ENCODE measurements around the gene MYH16. TPM values are rescaled to one million over a fixed set of nuclear protein-coding genes. Genes with fewer than 3 reads are reported as not detected.
"Not testable (repeated sequence)": the region's sequence is repeated elsewhere in the genome, so short reads cannot be mapped to it uniquely, and the experiment has no call there.

The MYH16 gene
- total RNA-seq, 5 donors from 2014 or later (not counting 1 experiment from before 2014, with no cell fraction given): not detected

GRCh38 chr7:99290148-99290547, 17.5 kb downstream of the MYH16 start:
- H3K9me3 ChIP-seq; H3K4me3 ChIP-seq (ENCODE audit: control insufficient read depth in 1 of 2, extremely low read depth in 1 of 2, low read length in 1 of 2); H3K36me3 Mint-ChIP-seq; H3K9me3 Mint-ChIP-seq; H3K4me1 Mint-ChIP-seq; H3K36me3 ChIP-seq (ENCODE audit: control insufficient read depth in 2 of 2, extremely low read depth in 1 of 2, insufficient read depth in 1 of 2, low read length in 1 of 2); H3K27me3 ChIP-seq (replicated peaks in 1 of 2; ENCODE audit: control insufficient read depth in 2 of 2, extremely low read depth in 1 of 2, insufficient read depth in 2 of 2, low read length in 1 of 2); H3K4me3 Mint-ChIP-seq; H3K27ac ChIP-seq (ENCODE audit: low read length); ATAC-seq (replicated peaks in 1 of 4); H3K27me3 Mint-ChIP-seq; DNase-seq; POLR2A ChIA-PET; H3K4me1 ChIP-seq (ENCODE audit: control insufficient read depth in 1 of 2, extremely low read depth in 1 of 2, insufficient read depth in 2 of 2, low read length in 2 of 2); H3K27ac Mint-ChIP-seq: not testable (repeated sequence)
- WGBS (ENCODE audit: insufficient coverage): no CpG with 5 or more reads among the region's 3 CpGs
- CTCF ChIA-PET: interaction anchor here in 1 of 2 donors (0.6 kb wide), 1 partner anchor 268 kb away, joined by 3 read pairs; no protein-coding TSS in a partner anchor

- Mint-ChIP-seq H3K36me3 (no peaks in the 10 kb centered on the region), H3K27me3 (peaks cover 0 to 2% of the 10 kb centered on the region in 2 donors), H3K27ac (no peak overlapping the region), H3K9me3 (no peaks in the 10 kb centered on the region), H3K4me1 (no peaks in the 10 kb centered on the region), H3K4me3 (no peak overlapping the region)
- H3K9me3 ChIP-seq: no peaks in the 10 kb centered on the region
- DNase-seq: no peak
- no peak for ATAC-seq (replicated peaks in 1 of 4)
- no peak overlapping the region for H3K4me3 ChIP-seq (ENCODE audit: control insufficient read depth in 1 of 2, extremely low read depth in 1 of 2, low read length in 1 of 2)
- H3K27ac ChIP-seq (ENCODE audit: low read length): no peak overlapping the region
- H3K4me1 ChIP-seq (ENCODE audit: control insufficient read depth in 1 of 2, extremely low read depth in 1 of 2, insufficient read depth in 2 of 2, low read length in 2 of 2): no peaks in the 10 kb centered on the region
- WGBS (ENCODE audit: insufficient coverage): 91% methylated on average over 3 of the region's 10 CpGs
- H3K27me3 ChIP-seq (replicated peaks in 1 of 2; ENCODE audit: control insufficient read depth in 2 of 2, extremely low read depth in 1 of 2, insufficient read depth in 2 of 2, low read length in 1 of 2): peaks cover 0 to 2% of the 10 kb centered on the region in 2 experiments
- CTCF ChIA-PET: no interaction called here
- POLR2A ChIA-PET: no interaction called here
- H3K36me3 ChIP-seq (ENCODE audit: control insufficient read depth in 2 of 2, extremely low read depth in 1 of 2, insufficient read depth in 1 of 2, low read length in 1 of 2): no peaks in the 10 kb centered on the region
Measured at GRCh38 chr7:99290980-99291607, 18.5 kb downstream of the MYH16 start.

- Mint-ChIP-seq H3K36me3 (no peaks in the 10 kb centered on the region), H3K27me3 (peaks cover 0 to 2% of the 10 kb centered on the region in 2 donors), H3K4me1 (no peaks in the 10 kb centered on the region), H3K9me3 (no peaks in the 10 kb centered on the region), H3K27ac (no peak overlapping the region), H3K4me3 (no peak overlapping the region)
- Histone ChIP-seq H3K27ac (ENCODE audit: low read length) (no peak overlapping the region), H3K4me3 (ENCODE audit: control insufficient read depth in 1 of 2, extremely low read depth in 1 of 2, low read length in 1 of 2) (no peak overlapping the region), H3K27me3 (replicated peaks in 1 of 2; ENCODE audit: control insufficient read depth in 2 of 2, extremely low read depth in 1 of 2, insufficient read depth in 2 of 2, low read length in 1 of 2) (peaks cover 0 to 2% of the 10 kb centered on the region in 2 experiments), H3K9me3 (no peaks in the 10 kb centered on the region), H3K4me1 (ENCODE audit: control insufficient read depth in 1 of 2, extremely low read depth in 1 of 2, insufficient read depth in 2 of 2, low read length in 2 of 2) (no peaks in the 10 kb centered on the region), H3K36me3 (ENCODE audit: control insufficient read depth in 2 of 2, extremely low read depth in 1 of 2, insufficient read depth in 1 of 2, low read length in 1 of 2) (no peaks in the 10 kb centered on the region)
- CTCF ChIA-PET: no interaction called here
- WGBS (ENCODE audit: insufficient coverage): 91% methylated on average over 14 of the region's 14 CpGs
- POLR2A ChIA-PET: no interaction called here
- DNase-seq (no peak), ATAC-seq (replicated peaks in 1 of 4) (no peak)
Measured at GRCh38 chr7:99292127-99292526, 19.5 kb downstream of the MYH16 start.

- peaks cover 0 to 2% of the 10 kb centered on the region in 2 donors for H3K27me3 Mint-ChIP-seq
- no peak overlapping the region for H3K27ac ChIP-seq (ENCODE audit: low read length)
- DNase-seq (no peak), ATAC-seq (replicated peaks in 1 of 4) (no peak)
- ChIA-PET POLR2A (no interaction called here), CTCF (no interaction called here)
- peaks cover 0 to 2% of the 10 kb centered on the region in 2 experiments for H3K27me3 ChIP-seq (replicated peaks in 1 of 2; ENCODE audit: control insufficient read depth in 2 of 2, extremely low read depth in 1 of 2, insufficient read depth in 2 of 2, low read length in 1 of 2)
- H3K4me1 ChIP-seq (ENCODE audit: control insufficient read depth in 1 of 2, extremely low read depth in 1 of 2, insufficient read depth in 2 of 2, low read length in 2 of 2): no peaks in the 10 kb centered on the region
- no peak overlapping the region for H3K27ac Mint-ChIP-seq
- 100% methylated on average over 1 of the region's 1 CpG for WGBS (ENCODE audit: insufficient coverage)
- no peaks in the 10 kb centered on the region for H3K36me3 Mint-ChIP-seq
- no peaks in the 10 kb centered on the region for H3K9me3 Mint-ChIP-seq
- no peaks in the 10 kb centered on the region for H3K4me1 Mint-ChIP-seq
- H3K36me3 ChIP-seq (ENCODE audit: control insufficient read depth in 2 of 2, extremely low read depth in 1 of 2, insufficient read depth in 1 of 2, low read length in 1 of 2): no peaks in the 10 kb centered on the region
- H3K9me3 ChIP-seq: no peaks in the 10 kb centered on the region
- H3K4me3 ChIP-seq (ENCODE audit: control insufficient read depth in 1 of 2, extremely low read depth in 1 of 2, low read length in 1 of 2): no peak overlapping the region
- H3K4me3 Mint-ChIP-seq: no peak overlapping the region
Measured at GRCh38 chr7:99293167-99293566, 20.5 kb downstream of the MYH16 start.

- Mint-ChIP-seq H3K27ac (no peak overlapping the region), H3K27me3 (peaks cover 0 to 2% of the 10 kb centered on the region in 2 donors), H3K36me3 (no peaks in the 10 kb centered on the region), H3K4me3 (no peak overlapping the region), H3K4me1 (no peaks in the 10 kb centered on the region), H3K9me3 (no peaks in the 10 kb centered on the region)
- Histone ChIP-seq H3K4me1 (ENCODE audit: control insufficient read depth in 1 of 2, extremely low read depth in 1 of 2, insufficient read depth in 2 of 2, low read length in 2 of 2) (no peaks in the 10 kb centered on the region), H3K27me3 (replicated peaks in 1 of 2; ENCODE audit: control insufficient read depth in 2 of 2, extremely low read depth in 1 of 2, insufficient read depth in 2 of 2, low read length in 1 of 2) (peaks cover 0 to 2% of the 10 kb centered on the region in 2 experiments), H3K9me3 (no peaks in the 10 kb centered on the region), H3K36me3 (ENCODE audit: control insufficient read depth in 2 of 2, extremely low read depth in 1 of 2, insufficient read depth in 1 of 2, low read length in 1 of 2) (no peaks in the 10 kb centered on the region), H3K27ac (ENCODE audit: low read length) (no peak overlapping the region), H3K4me3 (ENCODE audit: control insufficient read depth in 1 of 2, extremely low read depth in 1 of 2, low read length in 1 of 2) (no peak overlapping the region)
- DNase-seq (no peak), ATAC-seq (replicated peaks in 1 of 4) (no peak)
- 56% methylated on average over 2 of the region's 4 CpGs for WGBS (ENCODE audit: insufficient coverage)
- ChIA-PET CTCF (no interaction called here), POLR2A (no interaction called here)
Measured at GRCh38 chr7:99293650-99294049, 21.0 kb downstream of the MYH16 start.

GRCh38 chr7:99296471-99296870, 23.8 kb downstream of the MYH16 start:
- POLR2A ChIA-PET: no interaction called here
- peaks cover 0 to 2% of the 10 kb centered on the region in 2 donors for H3K27me3 Mint-ChIP-seq
- 95% methylated on average over 4 of the region's 5 CpGs for WGBS (ENCODE audit: insufficient coverage)

More at GRCh38 chr7:99296471-99296870, 23.8 kb downstream of the MYH16 start:
- Histone ChIP-seq H3K27ac (ENCODE audit: low read length) (no peak overlapping the region), H3K36me3 (ENCODE audit: control insufficient read depth in 2 of 2, extremely low read depth in 1 of 2, insufficient read depth in 1 of 2, low read length in 1 of 2) (no peaks in the 10 kb centered on the region), H3K27me3 (replicated peaks in 1 of 2; ENCODE audit: control insufficient read depth in 2 of 2, extremely low read depth in 1 of 2, insufficient read depth in 2 of 2, low read length in 1 of 2) (no peaks in the 10 kb centered on the region), H3K4me3 (ENCODE audit: control insufficient read depth in 1 of 2, extremely low read depth in 1 of 2, low read length in 1 of 2) (no peak overlapping the region), H3K4me1 (ENCODE audit: control insufficient read depth in 1 of 2, extremely low read depth in 1 of 2, insufficient read depth in 2 of 2, low read length in 2 of 2) (no peaks in the 10 kb centered on the region), H3K9me3 (no peaks in the 10 kb centered on the region)
- H3K4me3 Mint-ChIP-seq: no peak overlapping the region
- no peak for DNase-seq
- H3K36me3 Mint-ChIP-seq: no peaks in the 10 kb centered on the region
- CTCF ChIA-PET: interaction anchor here in 1 of 2 donors (0.6 to 0.7 kb wide), 3 partner anchors 10 to 461 kb away, joined by 3 to 8 read pairs (median 5); no protein-coding TSS in a partner anchor
- no peaks in the 10 kb centered on the region for H3K9me3 Mint-ChIP-seq
- H3K4me1 Mint-ChIP-seq: no peaks in the 10 kb centered on the region
- ATAC-seq (replicated peaks in 1 of 4): no peak
- H3K27ac Mint-ChIP-seq: no peak overlapping the region

Data from T-cell (primary cell).